OCI-LY3 (cell line): ENCODE results near the gene UTP15.

Experiments used
- H2AFZ ChIP-seq: fragments of 200-600, 300-600 bp; shearing (Covaris generic); 2 replicates; pipeline ENCODE4 v1.6.0; 2014; ENCODE audit warnings: antibody characterized with exemption, low read depth, low read length
- H3K27ac ChIP-seq: fragments of 200-600, 300-600 bp; sonication (generic); 2 replicates; pipeline ENCODE4 v1.5.1; 2014; ENCODE audit warnings: mild to moderate bottlenecking, low read length, moderate library complexity, mixed read lengths
- H3K27me3 ChIP-seq: fragments of 200-600, 300-600 bp; sonication (generic); 2 replicates; pipeline ENCODE4 v1.6.1; 2014; ENCODE audit warnings: low read depth, low read length, mixed read lengths
- H3K36me3 ChIP-seq: fragments of 200-600, 300-600 bp; sonication (generic); replicated peaks from 2 replicates; pipeline ENCODE3; 2014; ENCODE audit warnings: low read depth, low read length, mixed read lengths
- H3K4me1 ChIP-seq: fragments of 300-600, 200-600 bp; sonication (generic); 2 replicates; pipeline ENCODE4 v1.6.1; 2014; ENCODE audit warnings: low read length, mixed read lengths
- H3K4me2 ChIP-seq: fragments of 200-600, 300-600 bp; sonication (generic); 2 replicates; pipeline ENCODE4 v1.6.1; 2014; ENCODE audit warnings: low read length, mixed read lengths
- H3K4me3 ChIP-seq: fragments of 300-600, 200-600 bp; sonication (generic); 2 replicates; pipeline ENCODE4 v1.5.1; 2014; ENCODE audit warnings: antibody characterized with exemption, mild to moderate bottlenecking, low read length, moderate library complexity
- H3K79me2 ChIP-seq: fragments of 300-600, 200-600 bp; shearing (Covaris generic); 2 replicates; pipeline ENCODE4 v1.6.1; 2014; ENCODE audit warnings: mild to moderate bottlenecking, low read length, mixed read lengths
- H3K9ac ChIP-seq: fragments of 300-600, 200-600 bp; shearing (Covaris generic); 2 replicates; pipeline ENCODE4 v1.6.0; 2014; ENCODE audit warnings: mild to moderate bottlenecking, low read length, moderate library complexity
- H3K9me3 ChIP-seq: fragments of 200-600, 300-600 bp; shearing (Covaris generic); 2 replicates; pipeline ENCODE4 v1.6.1; 2014; ENCODE audit warnings: low read length, mixed read lengths; ENCODE audit not compliant: insufficient read depth
- H4K20me1 ChIP-seq: fragments of 200-600, 300-600 bp; sonication (generic); 2 replicates; pipeline ENCODE4 v1.6.1; 2016; ENCODE audit warnings: low read length, mixed read lengths; ENCODE audit not compliant: insufficient read depth
- EZH2phosphoT487 ChIP-seq: fragments of 200-600 bp; shearing (Covaris generic); IDR thresholded peaks from 2 replicates; pipeline ENCODE4 v1.6.1; 2018; ENCODE audit warnings: antibody characterized with exemption, mixed run types, low read depth
- TF ChIP-seq, protein P1 (sequence below): fragments of 200-600, 300-600 bp; sonication (generic); IDR thresholded peaks from 2 replicates; pipeline ENCODE4 v1.5.1; 2014; ENCODE audit warnings: antibody characterized with exemption, low read length, low read depth

The UTP15 gene

DNA sequence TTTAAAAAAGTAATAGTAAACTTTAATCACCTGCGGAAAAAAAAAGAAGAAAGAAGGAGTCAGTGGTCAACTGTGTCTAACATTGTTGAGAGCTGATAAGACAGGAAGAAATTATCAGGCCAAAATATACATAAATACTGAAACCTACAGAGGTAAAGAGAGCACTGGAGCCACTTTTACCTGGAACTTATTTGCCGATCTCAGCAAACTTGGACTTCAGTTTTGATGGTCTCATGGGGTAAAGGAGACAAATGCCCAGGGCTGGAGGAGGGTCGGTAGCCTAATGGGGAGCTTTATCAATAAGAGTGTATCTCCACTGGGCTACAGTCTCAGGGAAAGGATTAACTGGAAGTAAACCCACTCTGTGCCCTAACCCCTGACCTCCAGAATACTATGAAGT lies 33.8 kb downstream of the UTP15 start:
- Histone ChIP-seq H3K79me2 (no peaks in the 10 kb centered on the region), H3K9me3 (no peaks in the 10 kb centered on the region), H2AFZ (no peak overlapping the region), H3K27me3 (no peaks in the 10 kb centered on the region), H3K4me1 (no peaks in the 10 kb centered on the region), H4K20me1 (no peaks in the 10 kb centered on the region), H3K27ac (no peak overlapping the region), H3K36me3 (no peaks in the 10 kb centered on the region), H3K9ac (no peak overlapping the region), H3K4me3 (no peak overlapping the region), H3K4me2 (no peak overlapping the region)
- TF ChIP-seq EZH2phosphoT487, result no peak
- TF ChIP-seq, protein P1, sequence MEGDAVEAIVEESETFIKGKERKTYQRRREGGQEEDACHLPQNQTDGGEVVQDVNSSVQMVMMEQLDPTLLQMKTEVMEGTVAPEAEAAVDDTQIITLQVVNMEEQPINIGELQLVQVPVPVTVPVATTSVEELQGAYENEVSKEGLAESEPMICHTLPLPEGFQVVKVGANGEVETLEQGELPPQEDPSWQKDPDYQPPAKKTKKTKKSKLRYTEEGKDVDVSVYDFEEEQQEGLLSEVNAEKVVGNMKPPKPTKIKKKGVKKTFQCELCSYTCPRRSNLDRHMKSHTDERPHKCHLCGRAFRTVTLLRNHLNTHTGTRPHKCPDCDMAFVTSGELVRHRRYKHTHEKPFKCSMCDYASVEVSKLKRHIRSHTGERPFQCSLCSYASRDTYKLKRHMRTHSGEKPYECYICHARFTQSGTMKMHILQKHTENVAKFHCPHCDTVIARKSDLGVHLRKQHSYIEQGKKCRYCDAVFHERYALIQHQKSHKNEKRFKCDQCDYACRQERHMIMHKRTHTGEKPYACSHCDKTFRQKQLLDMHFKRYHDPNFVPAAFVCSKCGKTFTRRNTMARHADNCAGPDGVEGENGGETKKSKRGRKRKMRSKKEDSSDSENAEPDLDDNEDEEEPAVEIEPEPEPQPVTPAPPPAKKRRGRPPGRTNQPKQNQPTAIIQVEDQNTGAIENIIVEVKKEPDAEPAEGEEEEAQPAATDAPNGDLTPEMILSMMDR, result no peak

DNA sequence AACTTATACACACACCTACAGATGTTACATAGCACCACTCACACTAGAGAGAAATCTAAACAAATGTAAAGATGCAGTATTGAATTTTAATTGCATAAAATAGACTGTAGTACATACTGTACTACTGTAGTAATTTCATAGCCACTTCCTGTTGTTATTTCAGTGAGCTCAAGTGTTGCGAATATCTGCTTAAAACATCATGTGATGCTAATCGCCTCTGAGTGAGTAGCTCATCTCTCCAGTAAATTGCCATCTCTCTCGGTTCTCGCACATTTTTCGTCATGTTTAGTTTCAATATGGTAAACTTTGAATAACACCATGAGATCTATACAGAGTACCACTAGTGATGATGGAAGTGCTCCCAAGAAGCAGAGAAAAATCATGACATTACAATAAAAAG lies 38.5 kb downstream of the UTP15 start:
- Histone ChIP-seq H3K4me2 (no peak overlapping the region), H4K20me1 (no peaks in the 10 kb centered on the region), H3K27me3 (no peaks in the 10 kb centered on the region), H3K27ac (no peak overlapping the region), H3K4me3 (no peak overlapping the region), H3K36me3 (no peaks in the 10 kb centered on the region), H3K79me2 (no peaks in the 10 kb centered on the region), H2AFZ (no peak overlapping the region), H3K9ac (no peak overlapping the region), H3K9me3 (no peaks in the 10 kb centered on the region), H3K4me1 (no peaks in the 10 kb centered on the region)
- TF ChIP-seq, protein P1, result no peak
- no peak for TF ChIP-seq EZH2phosphoT487

DNA sequence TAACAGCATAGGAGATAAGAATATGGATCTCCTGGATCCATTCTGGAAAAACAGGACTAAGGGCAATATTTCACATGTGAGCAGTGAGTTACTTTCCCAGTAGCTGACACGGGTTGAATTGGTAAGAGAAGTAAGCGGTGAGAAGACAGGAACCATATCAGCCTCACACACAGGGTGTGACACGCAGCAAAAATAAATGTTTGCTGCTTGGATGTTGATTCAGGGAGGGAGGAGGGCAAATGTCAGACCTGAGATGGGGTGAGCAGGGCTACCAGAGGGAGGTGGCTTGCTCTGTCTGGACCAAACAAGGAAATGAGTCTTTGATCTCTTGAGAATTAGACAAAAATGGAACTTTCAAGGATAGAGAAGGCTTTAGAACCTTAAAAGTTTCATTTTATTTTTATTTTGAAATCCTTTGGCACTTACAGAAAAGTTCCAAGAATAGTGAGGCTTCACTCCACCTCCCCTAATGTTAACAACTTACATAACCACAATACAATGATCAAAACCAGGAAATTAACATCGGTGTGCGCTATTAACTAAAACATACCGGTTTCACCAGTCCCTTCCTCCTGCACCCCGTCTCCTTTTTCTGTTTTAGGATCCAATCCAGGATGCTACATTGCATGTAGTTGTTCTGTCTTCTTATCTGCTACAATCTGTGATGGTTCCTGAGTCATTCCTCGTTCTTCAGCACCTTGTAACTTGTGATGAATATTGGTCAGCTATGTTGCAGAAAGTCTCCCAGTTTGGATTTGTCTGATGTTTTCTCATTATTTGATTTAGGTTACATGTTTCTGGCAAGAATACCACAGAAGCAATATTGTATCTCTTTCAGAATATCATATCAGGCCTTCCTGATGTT lies 39.9 kb downstream of the UTP15 start:
- no peak overlapping the region for H3K4me2 ChIP-seq

DNA sequence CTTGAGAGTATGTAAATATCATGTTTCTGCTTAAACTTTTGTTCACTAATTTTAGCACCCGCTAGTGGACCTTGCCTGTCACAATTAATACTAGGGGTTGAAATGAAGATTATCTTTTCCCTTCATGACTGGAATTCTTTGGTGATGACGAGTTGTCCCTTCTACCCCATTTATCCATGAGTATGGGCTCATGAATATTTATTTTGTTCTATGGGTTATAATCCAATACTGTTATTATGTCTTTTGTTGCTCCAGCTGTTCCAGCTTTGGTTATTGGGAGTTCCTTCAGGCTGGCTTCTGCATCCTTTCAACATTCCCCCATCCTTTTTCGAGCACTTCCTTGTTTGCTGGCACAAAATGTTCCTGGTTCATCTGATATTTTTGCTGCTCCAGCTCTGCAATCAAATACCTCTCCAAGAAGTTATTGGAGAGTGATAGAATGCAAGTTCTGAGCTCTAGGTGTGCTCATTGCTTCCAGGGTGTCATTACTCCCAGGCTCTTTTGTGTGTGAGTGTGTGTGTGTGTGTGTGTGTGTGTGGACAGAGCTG lies 40.7 kb downstream of the UTP15 start:
- no peaks in the 10 kb centered on the region for H3K27me3 ChIP-seq
- no peak overlapping the region for H3K4me2 ChIP-seq
- H3K9me3 ChIP-seq, result no peaks in the 10 kb centered on the region
- H3K79me2 ChIP-seq, result no peaks in the 10 kb centered on the region
- no peak overlapping the region for H3K27ac ChIP-seq
- TF ChIP-seq, protein P1, result no peak
- no peak for TF ChIP-seq EZH2phosphoT487
- H3K4me1 ChIP-seq, result no peaks in the 10 kb centered on the region
- no peaks in the 10 kb centered on the region for H4K20me1 ChIP-seq
- no peak overlapping the region for H3K9ac ChIP-seq
- no peak overlapping the region for H2AFZ ChIP-seq
- no peak overlapping the region for H3K4me3 ChIP-seq
- no peaks in the 10 kb centered on the region for H3K36me3 ChIP-seq

More for the DNA sequence above, 39.9 kb downstream of the UTP15 start:
- no peaks in the 10 kb centered on the region for H3K79me2 ChIP-seq
- no peaks in the 10 kb centered on the region for H3K27me3 ChIP-seq
- H2AFZ ChIP-seq, result no peak overlapping the region
- H3K9me3 ChIP-seq, result no peaks in the 10 kb centered on the region
- H3K9ac ChIP-seq, result no peak overlapping the region
- no peaks in the 10 kb centered on the region for H4K20me1 ChIP-seq
- H3K36me3 ChIP-seq, result no peaks in the 10 kb centered on the region
- no peak overlapping the region for H3K27ac ChIP-seq
- H3K4me3 ChIP-seq, result no peak overlapping the region
- TF ChIP-seq, protein P1, result no peak
- no peaks in the 10 kb centered on the region for H3K4me1 ChIP-seq
